T-cell (primary cell): ENCODE data around the gene C5orf34. TPM values are rescaled to one million over a fixed set of nuclear protein-coding genes. Genes with fewer than 3 reads are reported as not detected.
A peak's percentile ranks its signal among the peaks of the same experiment; 100 is the strongest.
"Not testable (repeated sequence)": the region's sequence is repeated elsewhere in the genome, so short reads cannot be mapped to it uniquely, and the experiment has no call there.

Source experiments
- ATAC-seq, 4 experiments: fragments of 200-7000 bp in 3 of 4; fragments of 150-1000 bp in 1 of 4; cut with Tn5 transposase; replicated peaks in 1 of 4; 1 replicate in 3 of 4; 2 replicates in 1 of 4; pipeline ENCODE4 v1.10.0; 2021; ENCODE audit warnings: moderate library complexity in 3 of 4, mild to moderate bottlenecking in 2 of 4, moderate number of reproducible peaks in 1 of 4
- CTCF ChIA-PET, 2 donors: fragments of 300-600 bp; sonication (Branson Sonifier 250); formaldehyde crosslinking; loops; one replicate each; lab custom pipeline; 2022; ENCODE audit warnings: antibody characterized with exemption in 2 of 2; lab: Charles Lee
- POLR2A ChIA-PET, 2 donors: fragments of 300-600 bp; sonication (Branson Sonifier 250); formaldehyde crosslinking; loops; one replicate each; lab custom pipeline; 2022; ENCODE audit warnings: antibody characterized with exemption in 2 of 2; lab: Charles Lee
- DNase-seq, 35 experiments: peaks; one replicate each; pipeline versions ENCODE4 v3.0.0 to v3.0.0-alpha.2; 2013 to 2023
- H3K27ac ChIP-seq: one replicate; pipeline ENCODE4 v1.5.1; 2013; ENCODE audit warnings: low read length
- H3K27me3 ChIP-seq, 2 experiments: replicated peaks in 1 of 2; 1 replicate in 1 of 2; 2 replicates in 1 of 2; pipeline versions ENCODE4 v1.6.1 to v1.7.0; 2013; ENCODE audit warnings: low read length in 1 of 2, mixed read lengths in 1 of 2; ENCODE audit not compliant: control insufficient read depth in 2 of 2, insufficient read depth in 2 of 2; ENCODE audit errors: extremely low read depth in 1 of 2
- H3K36me3 ChIP-seq, 2 donors: 1 replicate in 1 of 2; 2 replicates in 1 of 2; pipeline versions ENCODE4 v1.6.1 to v1.7.0; 2013; ENCODE audit warnings: low read length in 1 of 2; ENCODE audit not compliant: control insufficient read depth in 2 of 2, insufficient read depth in 1 of 2; ENCODE audit errors: extremely low read depth in 1 of 2
- H3K4me1 ChIP-seq, 2 experiments: 1 replicate in 1 of 2; 2 replicates in 1 of 2; pipeline versions ENCODE4 v1.6.1 to v1.7.0; 2013; ENCODE audit warnings: low read length in 2 of 2, mixed read lengths in 1 of 2; ENCODE audit not compliant: insufficient read depth in 2 of 2, control insufficient read depth in 1 of 2; ENCODE audit errors: extremely low read depth in 1 of 2
- H3K4me3 ChIP-seq, 2 donors: 1 replicate in 1 of 2; 2 replicates in 1 of 2; pipeline versions ENCODE4 v1.5.1 to v1.7.0; 2013; ENCODE audit warnings: mild to moderate bottlenecking in 2 of 2, low read length in 1 of 2, moderate library complexity in 1 of 2; ENCODE audit not compliant: control insufficient read depth in 1 of 2; ENCODE audit errors: extremely low read depth in 1 of 2
- H3K9me3 ChIP-seq: 2 replicates; pipeline ENCODE4 v1.7.0; 2013
- H3K27ac Mint-ChIP-seq, 2 donors: one replicate each; pipeline ENCODE4 v1.8.0; 2020 to 2021; ENCODE audit warnings: mild to moderate bottlenecking in 2 of 2, mixed read lengths in 2 of 2
- H3K27me3 Mint-ChIP-seq, 2 donors: one replicate each; pipeline ENCODE4 v1.8.0; 2021 to 2022; ENCODE audit warnings: mixed read lengths in 2 of 2
- H3K36me3 Mint-ChIP-seq: one replicate; pipeline ENCODE4 v1.8.0; 2021; ENCODE audit warnings: mixed read lengths
- H3K4me1 Mint-ChIP-seq, 3 donors: one replicate each; pipeline ENCODE4 v1.8.0; 2020 to 2022; ENCODE audit warnings: mixed read lengths in 3 of 3, mild to moderate bottlenecking in 1 of 3
- H3K4me3 Mint-ChIP-seq, 3 donors: one replicate each; pipeline ENCODE4 v1.8.0; 2020 to 2022; ENCODE audit warnings: mild to moderate bottlenecking in 3 of 3, mixed read lengths in 3 of 3, moderate library complexity in 3 of 3
- H3K9me3 Mint-ChIP-seq, 3 donors: one replicate each; pipeline ENCODE4 v1.8.0; 2020 to 2022; ENCODE audit warnings: mixed read lengths in 3 of 3
- WGBS: methylation state at CpG from one replicate; pipeline ENCODE4 v1.1.5; 2013; ENCODE audit warnings: missing lambda C conversion rate; ENCODE audit not compliant: insufficient coverage; 5-methylcytosine and 5-hydroxymethylcytosine counted together
- total RNA-seq, 35 experiments: library from RNA in 6 of 35; stranded (reverse) in 6 of 35; fragments of 120-200 nt in 1 of 35; gene quantifications; one replicate each; pipeline versions ENCODE4 v1.2.1 to v1.2.4 and lab custom pipeline; 2013 to 2026

Gene C5orf34
- total RNA-seq, 5 donors from 2014 or later (not counting 1 experiment from before 2014, with no cell fraction given) = 1.0 to 4.2 (median 2.8) TPM

DNA sequence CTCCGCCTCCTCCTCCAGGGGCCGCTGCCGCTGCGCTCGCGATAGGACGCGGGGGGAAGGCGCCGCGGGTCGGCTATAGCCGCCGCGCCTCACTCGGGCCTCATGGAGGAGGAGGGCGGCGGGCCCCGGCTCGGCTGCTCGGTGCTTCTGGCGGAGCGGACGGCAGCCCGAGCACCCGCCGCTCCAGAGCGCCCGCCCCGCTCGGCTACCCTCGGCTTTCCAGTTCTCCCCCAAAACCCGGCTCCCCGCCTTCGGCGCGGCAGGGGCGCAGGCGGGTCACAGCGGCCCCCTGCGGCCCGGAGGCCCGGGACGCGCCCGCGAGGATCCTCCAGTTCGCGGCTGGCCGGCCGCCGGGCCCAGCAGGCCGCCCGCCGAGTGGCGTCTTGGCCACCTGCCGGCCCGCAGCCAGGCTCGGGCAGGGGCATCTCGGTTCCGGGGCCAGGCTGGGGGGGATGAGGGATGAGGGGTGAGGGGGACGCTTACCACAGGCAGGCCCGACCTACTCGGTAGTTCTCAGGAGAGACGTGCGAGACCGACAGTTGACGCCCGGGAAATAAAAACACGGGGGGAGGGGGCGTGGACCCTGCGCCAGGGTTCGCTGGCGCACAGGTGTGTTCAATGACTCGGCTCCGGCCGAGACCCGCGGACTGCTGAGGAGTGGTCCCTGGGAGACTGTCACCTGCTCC, 42.1 kb upstream of the C5orf34 start, which contains the start of gene PAIP1:
Gene PAIP1, minus strand, starts transcription at position 221 of the 686 bp plus-strand sequence. CDS start 231 bp downstream, outside the sequence.
- Mint-ChIP-seq H3K27ac (peak within 1 kb of the TSS; percentile 97), H3K4me1 (peaks cover 7 to 11% (median 7%) of the 10 kb centered on the region in 3 donors), H3K4me3 (peak within 1 kb of the TSS in 2 of 3 donors; percentile 90 to 92), H3K9me3 (no peaks in the 10 kb centered on the region), H3K36me3 (peaks cover 4% of the 10 kb centered on the region), H3K27me3 (peaks cover 4 to 5% of the 10 kb centered on the region in 2 donors)
- ChIA-PET POLR2A (interaction anchor here in 1 of 2 donors (0.7 kb wide), 1 partner anchor 166 kb away, joined by 3 read pairs; no protein-coding TSS in a partner anchor), CTCF (interaction anchor here (0.6 to 1.0 kb wide), 4 partner anchors 46 to 436 kb away, joined by 3 to 10 read pairs (median 4); partner anchors contain the start of genes NNT (in 1 of the 2) and TMEM267 (in 1 of the 2))
- peak within 1 kb of the TSS; percentile 74 to 87 for H3K4me3 ChIP-seq
- H3K36me3 ChIP-seq = peaks cover 0 to 31% of the 10 kb centered on the region in 2 donors
- no peaks in the 10 kb centered on the region for H3K27me3 ChIP-seq
- ATAC-seq (peak; percentile 83 to 87 (median 86)), DNase-seq (peak; percentile 63 to 89 (median 77))
- peak within 1 kb of the TSS; percentile 88 for H3K27ac ChIP-seq
- WGBS = under 1% methylated on average over 73 of the region's 79 CpGs
- no peaks in the 10 kb centered on the region for H3K9me3 ChIP-seq
- H3K4me1 ChIP-seq = peaks cover 9 to 22% of the 10 kb centered on the region in 2 experiments

DNA sequence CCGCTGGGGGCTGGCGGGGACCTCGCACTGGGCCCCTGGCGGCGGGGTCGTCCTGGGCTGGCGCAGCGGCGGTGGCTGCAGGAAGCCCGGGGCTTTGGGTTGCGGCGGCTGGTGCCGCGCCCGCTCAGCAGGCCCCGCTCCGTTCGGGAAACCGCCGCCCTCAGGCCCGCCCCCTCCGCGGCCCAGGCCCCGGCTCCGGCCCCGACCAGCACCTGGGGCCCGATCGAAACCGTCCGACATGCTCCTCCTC, 41.6 kb upstream of the C5orf34 start:
- H3K27me3 Mint-ChIP-seq, H3K27ac Mint-ChIP-seq, H3K9me3 ChIP-seq, POLR2A ChIA-PET, H3K9me3 Mint-ChIP-seq, DNase-seq, H3K36me3 Mint-ChIP-seq, H3K27me3 ChIP-seq: not testable (repeated sequence)
- H3K4me1 ChIP-seq = peaks cover 9 to 24% of the 10 kb centered on the region in 2 experiments
- peaks cover 0 to 34% of the 10 kb centered on the region in 2 donors for H3K36me3 ChIP-seq
- CTCF ChIA-PET = interaction anchor here in 1 of 2 donors (0.6 kb wide), 1 partner anchor 14 kb away, joined by 4 read pairs; no protein-coding TSS in a partner anchor
- peaks cover 7 to 11% (median 7%) of the 10 kb centered on the region in 3 donors for H3K4me1 Mint-ChIP-seq
- peak in 2 of 4 experiments; percentile 46 to 50 for ATAC-seq
- H3K4me3 ChIP-seq = peak overlapping the region; percentile 74 to 87
- H3K27ac ChIP-seq = peak overlapping the region; percentile 88
- 0% methylated on average over 26 of the region's 30 CpGs for WGBS
- peak overlapping the region in 2 of 3 donors; percentile 90 to 92 for H3K4me3 Mint-ChIP-seq

DNA sequence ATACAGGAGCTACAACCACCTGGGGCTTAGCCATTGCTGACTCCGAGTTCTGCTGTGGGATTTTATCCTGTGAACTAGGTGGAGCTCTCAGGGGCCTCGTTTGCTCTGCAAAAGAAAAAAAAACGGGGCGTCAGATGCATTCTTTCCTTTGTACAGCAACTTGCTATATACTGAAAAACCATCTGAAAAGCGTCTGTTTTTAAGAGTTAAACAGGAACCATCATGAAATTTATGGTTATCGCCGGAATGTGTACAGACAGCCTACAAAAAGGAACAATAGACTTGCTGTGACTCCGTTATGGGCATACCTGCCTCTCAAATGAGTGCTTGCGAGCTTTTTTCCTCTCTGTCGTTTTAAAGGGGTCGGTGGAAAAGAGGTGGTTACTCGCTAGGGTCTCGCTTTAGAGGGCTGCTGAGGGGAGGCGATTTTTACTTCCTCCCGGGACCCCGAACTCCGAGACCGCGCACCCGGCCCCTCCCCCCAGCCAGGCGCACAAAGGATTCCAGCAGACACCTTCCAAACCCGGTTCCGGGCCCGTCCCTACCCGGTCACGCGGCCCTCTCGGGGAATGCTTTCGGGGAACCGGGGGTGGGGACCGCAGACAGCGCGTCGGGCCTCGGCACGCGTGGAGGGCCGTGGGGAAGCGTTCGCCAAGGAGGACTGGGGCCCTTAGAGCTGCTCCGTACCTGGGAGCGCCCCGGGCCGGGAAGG, 41.1 kb upstream of the C5orf34 start:
- WGBS = 0% methylated on average over 26 of the region's 44 CpGs
- peak overlapping the region; percentile 74 to 87 for H3K4me3 ChIP-seq
- no peaks in the 10 kb centered on the region for H3K27me3 ChIP-seq
- Mint-ChIP-seq H3K27ac (peak overlapping the region; percentile 88 to 94), H3K4me3 (peak overlapping the region in 2 of 3 donors; percentile 89 to 90), H3K9me3 (no peaks in the 10 kb centered on the region), H3K27me3 (peaks cover 0 to 2% of the 10 kb centered on the region in 2 donors), H3K4me1 (peaks cover 7 to 13% (median 7%) of the 10 kb centered on the region in 3 donors), H3K36me3 (peaks cover 4% of the 10 kb centered on the region)
- no peaks in the 10 kb centered on the region for H3K9me3 ChIP-seq
- H3K27ac ChIP-seq = peak overlapping the region; percentile 75
- DNase-seq (peak in 19 of 35 experiments; percentile 0 to 62 (median 18)), ATAC-seq (peak in 1 of 4 experiments; percentile 0)
- CTCF ChIA-PET = interaction anchor here (0.6 to 2.4 kb wide), 5 partner anchors 13 to 435 kb away, joined by 3 to 8 read pairs (median 4); partner anchors contain the start of genes C5orf34 (in 1 of the 2) and TMEM267 (in 1 of the 2)
- POLR2A ChIA-PET = interaction anchor here (0.7 to 1.1 kb wide), 2 partner anchors 46 to 72 kb away, joined by 3 to 4 read pairs; partner anchors contain the start of gene TMEM267 (in 1 of the 2)
- H3K36me3 ChIP-seq = peaks cover 0 to 34% of the 10 kb centered on the region in 2 donors
- peaks cover 9 to 24% of the 10 kb centered on the region in 2 experiments for H3K4me1 ChIP-seq

DNA sequence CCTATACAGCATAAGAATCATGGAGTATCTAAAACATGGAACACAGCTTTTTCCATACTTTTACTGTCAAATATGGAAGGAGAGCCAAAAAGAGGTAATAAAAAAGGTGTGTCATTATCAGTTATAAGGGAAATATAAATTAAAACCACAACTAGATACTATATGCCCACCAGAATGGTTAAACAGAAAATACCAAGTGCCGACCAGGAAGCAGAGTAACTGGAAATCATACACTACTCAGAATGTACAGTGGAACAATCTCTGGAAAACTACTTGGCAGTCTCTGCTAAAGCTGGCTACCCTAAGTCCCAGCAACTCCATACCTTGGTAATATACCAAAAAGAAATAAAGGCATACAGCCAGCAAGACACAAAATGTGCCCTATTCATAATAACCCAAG, 39.5 kb upstream of the C5orf34 start:
- no peaks in the 10 kb centered on the region for H3K27me3 ChIP-seq
- no peaks in the 10 kb centered on the region for H3K9me3 Mint-ChIP-seq
- peaks cover 0 to 34% of the 10 kb centered on the region in 2 donors for H3K36me3 ChIP-seq
- ChIA-PET POLR2A (interaction anchor here (0.6 to 0.7 kb wide), 3 partner anchors 12 to 56 kb away, joined by 3 to 4 read pairs (median 4); no protein-coding TSS in a partner anchor), CTCF (interaction anchor here in 1 of 2 donors (1.5 to 2.4 kb wide), 4 partner anchors 40 to 77 kb away, joined by 5 to 8 read pairs (median 6); partner anchors contain the start of genes C5orf34 and TMEM267)
- 83% methylated on average over 1 of the region's 1 CpG for WGBS
- ATAC-seq (no peak), DNase-seq (no peak)
- H3K4me3 ChIP-seq = no peak overlapping the region
- peaks cover 9 to 27% of the 10 kb centered on the region in 2 experiments for H3K4me1 ChIP-seq
- H3K9me3 ChIP-seq = no peaks in the 10 kb centered on the region
- no peak overlapping the region for H3K4me3 Mint-ChIP-seq
- peaks cover 7 to 20% (median 7%) of the 10 kb centered on the region in 3 donors for H3K4me1 Mint-ChIP-seq
- peaks cover 8% of the 10 kb centered on the region for H3K36me3 Mint-ChIP-seq
- no peak overlapping the region for H3K27ac Mint-ChIP-seq
- H3K27me3 Mint-ChIP-seq = no peaks in the 10 kb centered on the region
- H3K27ac ChIP-seq = peak overlapping the region; percentile 2

DNA sequence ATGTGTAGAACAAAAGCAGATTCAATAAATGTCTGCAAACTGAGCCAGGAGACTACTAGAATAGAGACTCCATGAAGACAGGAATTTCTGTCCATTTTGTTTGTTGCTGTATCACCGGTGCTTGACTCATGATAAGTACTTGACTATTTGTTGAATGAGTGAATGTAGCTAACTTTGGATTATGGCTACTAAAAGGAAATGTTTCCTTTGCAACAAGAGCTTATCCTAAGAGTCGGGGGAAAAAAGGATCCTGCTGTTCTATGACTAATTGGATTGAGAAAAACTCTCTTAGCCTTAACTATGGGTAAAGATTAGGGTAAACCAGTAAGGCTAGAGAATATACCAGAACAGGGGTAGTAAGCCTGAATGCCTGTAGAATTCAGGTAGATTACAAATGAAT, 38.4 kb upstream of the C5orf34 start:
- Histone ChIP-seq H3K27me3 (no peaks in the 10 kb centered on the region), H3K9me3 (no peaks in the 10 kb centered on the region), H3K4me3 (no peak overlapping the region), H3K36me3 (peaks cover 0 to 38% of the 10 kb centered on the region in 2 donors), H3K4me1 (peaks cover 9 to 27% of the 10 kb centered on the region in 2 experiments), H3K27ac (no peak overlapping the region)
- CTCF ChIA-PET = interaction anchor here (0.6 to 1.7 kb wide), 2 partner anchors 53 to 57 kb away, joined by 3 to 5 read pairs; no protein-coding TSS in a partner anchor
- Mint-ChIP-seq H3K36me3 (peaks cover 12% of the 10 kb centered on the region), H3K27ac (no peak overlapping the region), H3K4me3 (no peak overlapping the region), H3K27me3 (no peaks in the 10 kb centered on the region), H3K4me1 (peaks cover 7 to 21% (median 13%) of the 10 kb centered on the region in 3 donors), H3K9me3 (no peaks in the 10 kb centered on the region)
- ATAC-seq = no peak
- POLR2A ChIA-PET = interaction anchor here (0.6 to 0.7 kb wide), 3 partner anchors 63 to 586 kb away, joined by 3 to 6 read pairs (median 4); no protein-coding TSS in a partner anchor
- no peak for DNase-seq
- no CpG with 5 or more reads among the region's 2 CpGs for WGBS
